ENCODE measurements around the gene SLC6A17. TPM values are rescaled to one million over a fixed set of nuclear protein-coding genes. Genes with fewer than 3 reads are reported as not detected.

SLC6A17 gene
- total and polyA plus RNA-seq, 2 donors (not counting 3 experiments of a cell fraction or from before 2014, with no cell fraction given) = 0.03 TPM; not detected in 1

DNA sequence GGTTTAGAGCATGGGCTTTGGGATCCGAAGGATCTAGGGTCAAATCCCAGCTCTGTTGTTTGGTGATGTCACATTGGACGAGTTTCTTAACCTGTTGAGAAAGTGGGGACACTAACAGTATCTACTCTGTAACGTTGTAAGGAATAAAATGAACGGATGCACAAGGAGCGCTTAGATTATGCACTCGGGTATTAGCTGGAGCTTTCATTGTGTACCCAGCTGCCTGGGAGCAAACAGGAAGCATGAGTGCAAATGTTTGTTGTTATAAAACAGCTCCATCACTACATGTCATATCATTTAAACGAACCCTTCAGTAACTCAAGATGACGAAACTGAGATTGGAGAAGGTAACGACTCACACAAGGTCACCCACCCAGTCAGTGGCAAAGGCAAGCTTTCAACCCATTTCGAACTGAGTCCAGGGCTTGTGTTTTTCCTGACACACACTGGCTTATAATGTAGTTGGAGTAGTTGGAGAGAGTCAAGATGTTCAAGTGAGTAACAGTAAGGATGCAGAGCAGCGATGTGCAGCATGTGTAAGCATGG is 16.2 kb upstream of the SLC6A17 start:
- Histone ChIP-seq H4K20me1 (replicated peaks; ENCODE audit: control insufficient read depth, extremely low read depth, insufficient read depth, low read length) (no peaks in the 10 kb centered on the region), H3K4me1 (ENCODE audit: control insufficient read depth, extremely low read depth, insufficient read depth, low read length) (no peaks in the 10 kb centered on the region), H3K9me3 (replicated peaks; ENCODE audit: control insufficient read depth, insufficient read depth, low read length) (no peaks in the 10 kb centered on the region), H2AFZ (ENCODE audit: low read depth, low read length) (no peak overlapping the region), H3K36me3 (ENCODE audit: control insufficient read depth in 2 of 2, extremely low read depth in 1 of 2, insufficient read depth in 2 of 2, low read length in 2 of 2) (no peaks in the 10 kb centered on the region), H3K9me1 (replicated peaks; ENCODE audit: control insufficient read depth, extremely low read depth, insufficient read depth, low read length) (no peaks in the 10 kb centered on the region), H3K27me3 (ENCODE audit: control insufficient read depth in 2 of 2, insufficient read depth in 2 of 2, low read length in 2 of 2) (peaks cover 36 to 43% of the 10 kb centered on the region in 2 experiments), H3K9ac (replicated peaks; ENCODE audit: extremely low read depth, insufficient read depth, low read length) (no peak overlapping the region), H3K4me2 (ENCODE audit: insufficient read depth, low read length) (no peak overlapping the region), H3K79me2 (ENCODE audit: control insufficient read depth, insufficient read depth, low read length) (no peaks in the 10 kb centered on the region), H3K4me3 (replicated peaks in 1 of 3; ENCODE audit: insufficient read depth in 1 of 3, low read depth in 1 of 3, low read length in 3 of 3) (no peak overlapping the region), H3K27ac (ENCODE audit: insufficient read depth, low read depth, low read length) (no peak overlapping the region)
- no TSS peak for BruUV-seq (replicated peaks)
- FAIRE-seq = no peak
- DNase-seq (ENCODE audit: low read depth, low spot score) = peak; percentile 6
- ChIA-PET CTCF (interaction anchor here (2.5 kb wide), 1 partner anchor 46 kb away, joined by 7 read pairs; no protein-coding TSS in a partner anchor), POLR2A (no interaction called here)
- TF ChIP-seq POLR2A (IDR thresholded peaks at IDR 0.05; ENCODE audit: low read depth, low read length) = no peak
- TF ChIP-seq, protein P1, sequence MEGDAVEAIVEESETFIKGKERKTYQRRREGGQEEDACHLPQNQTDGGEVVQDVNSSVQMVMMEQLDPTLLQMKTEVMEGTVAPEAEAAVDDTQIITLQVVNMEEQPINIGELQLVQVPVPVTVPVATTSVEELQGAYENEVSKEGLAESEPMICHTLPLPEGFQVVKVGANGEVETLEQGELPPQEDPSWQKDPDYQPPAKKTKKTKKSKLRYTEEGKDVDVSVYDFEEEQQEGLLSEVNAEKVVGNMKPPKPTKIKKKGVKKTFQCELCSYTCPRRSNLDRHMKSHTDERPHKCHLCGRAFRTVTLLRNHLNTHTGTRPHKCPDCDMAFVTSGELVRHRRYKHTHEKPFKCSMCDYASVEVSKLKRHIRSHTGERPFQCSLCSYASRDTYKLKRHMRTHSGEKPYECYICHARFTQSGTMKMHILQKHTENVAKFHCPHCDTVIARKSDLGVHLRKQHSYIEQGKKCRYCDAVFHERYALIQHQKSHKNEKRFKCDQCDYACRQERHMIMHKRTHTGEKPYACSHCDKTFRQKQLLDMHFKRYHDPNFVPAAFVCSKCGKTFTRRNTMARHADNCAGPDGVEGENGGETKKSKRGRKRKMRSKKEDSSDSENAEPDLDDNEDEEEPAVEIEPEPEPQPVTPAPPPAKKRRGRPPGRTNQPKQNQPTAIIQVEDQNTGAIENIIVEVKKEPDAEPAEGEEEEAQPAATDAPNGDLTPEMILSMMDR (IDR thresholded peaks at IDR 0.05; ENCODE audit: extremely low read depth in 1 of 2, insufficient read depth in 1 of 2, low read depth in 1 of 2, low read length in 2 of 2) = no peak
- no peak for TF ChIP-seq GATA2 (IDR thresholded peaks at IDR 0.05; ENCODE audit: insufficient read depth, insufficient read length, low read depth, low read length)
- TF ChIP-seq, protein P2, sequence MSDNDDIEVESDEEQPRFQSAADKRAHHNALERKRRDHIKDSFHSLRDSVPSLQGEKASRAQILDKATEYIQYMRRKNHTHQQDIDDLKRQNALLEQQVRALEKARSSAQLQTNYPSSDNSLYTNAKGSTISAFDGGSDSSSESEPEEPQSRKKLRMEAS (IDR thresholded peaks at IDR 0.05; ENCODE audit: insufficient read depth, insufficient read length) = no peak
- TF ChIP-seq EZH2 (IDR thresholded peaks at IDR 0.05; ENCODE audit: borderline replicate concordance, low read depth, low read length, severe bottlenecking) = no peak
- TF ChIP-seq FOS (IDR thresholded peaks at IDR 0.05; ENCODE audit: borderline replicate concordance, insufficient read depth, low read length) = no peak
- no peak for TF ChIP-seq MYC (IDR thresholded peaks at IDR 0.05; ENCODE audit: low read depth, low read length)
- TF ChIP-seq JUN (IDR thresholded peaks at IDR 0.05; ENCODE audit: borderline replicate concordance, insufficient read depth, insufficient read length, low read depth) = no peak
- no peak for TF ChIP-seq POLR2AphosphoS5 (IDR thresholded peaks at IDR 0.05; ENCODE audit: insufficient read depth, low read depth, low read length)
- dilution Hi-C loops (cut with MboI; ENCODE audit: extremely low pct_ligation_motif_present, low sequenced_read_pairs) = no loop called here
- intact Hi-C loops (cut with micrococcal nuclease) = no loop called here
